Islet of Langerhans (tissue), 1 donor: ENCODE data around the gene IGF1R.

Source experiments
- FAIRE-seq: peaks from one replicate; lab custom pipeline; 2011; peaks lifted over from hg19 to GRCh38; lab: Jason Lieb, UNC

IGF1R gene

GRCh38 chr15:98671060-98672008 lies 23.0 kb downstream of the IGF1R start:
- FAIRE-seq: no peak

GRCh38 chr15:98673133-98673532 lies 24.8 kb downstream of the IGF1R start:
- FAIRE-seq: no peak

GRCh38 chr15:98674336-98674735 lies 26.0 kb downstream of the IGF1R start:
- FAIRE-seq: peak; percentile 66

- no peak for FAIRE-seq
Measured at GRCh38 chr15:98676586-98677270, 28.4 kb downstream of the IGF1R start.

- no peak for FAIRE-seq
Measured at GRCh38 chr15:98677345-98678059, 29.2 kb downstream of the IGF1R start.

- no peak for FAIRE-seq
Measured at GRCh38 chr15:98678484-98678883, 30.1 kb downstream of the IGF1R start.

- no peak for FAIRE-seq
Measured at GRCh38 chr15:98681061-98681460, 32.7 kb downstream of the IGF1R start.

GRCh38 chr15:98682992-98683701 lies 34.8 kb downstream of the IGF1R start:
- FAIRE-seq: no peak

- no peak for FAIRE-seq
Measured at GRCh38 chr15:98683831-98684230, 35.5 kb downstream of the IGF1R start.

GRCh38 chr15:98684436-98684835 lies 36.1 kb downstream of the IGF1R start:
- FAIRE-seq: no peak

GRCh38 chr15:98684995-98685525 lies 36.7 kb downstream of the IGF1R start:
- FAIRE-seq: no peak

GRCh38 chr15:98686983-98687382 lies 38.6 kb downstream of the IGF1R start:
- FAIRE-seq: no peak

GRCh38 chr15:98689431-98689861 lies 41.1 kb downstream of the IGF1R start:
- no peak for FAIRE-seq

- no peak for FAIRE-seq
Measured at GRCh38 chr15:98690272-98690950, 42.1 kb downstream of the IGF1R start.

- FAIRE-seq: no peak
Measured at GRCh38 chr15:98692213-98692612, 43.9 kb downstream of the IGF1R start.

- no peak for FAIRE-seq
Measured at GRCh38 chr15:98694161-98694560, 45.8 kb downstream of the IGF1R start.

GRCh38 chr15:98698792-98699191 lies 50.5 kb downstream of the IGF1R start:
- no peak for FAIRE-seq

- no peak for FAIRE-seq
Measured at GRCh38 chr15:98699591-98700424, 51.5 kb downstream of the IGF1R start.

- no peak for FAIRE-seq
Measured at GRCh38 chr15:98700519-98700918, 52.2 kb downstream of the IGF1R start.

- no peak for FAIRE-seq
Measured at GRCh38 chr15:98703126-98703685, 54.9 kb downstream of the IGF1R start.
